HepG2 (cell line): ENCODE measurements around the gene MIDN. TPM values are rescaled to one million over a fixed set of nuclear protein-coding genes. Genes with fewer than 3 reads are reported as not detected.

Experiments
- ATF5 ChIP-seq: sonication (generic); formaldehyde crosslinking; IDR thresholded peaks from 2 replicates; pipeline ENCODE4 v1.4.0; 2020; ENCODE audit warnings: mild to moderate bottlenecking, low read depth, missing genetic modification reagents
- GPN1 ChIP-seq: sonication (generic); formaldehyde crosslinking; IDR thresholded peaks from 2 replicates; pipeline ENCODE4 v1.5.1; 2020; ENCODE audit warnings: missing genetic modification reagents, borderline replicate concordance
- HOXD1 ChIP-seq: sonication (generic); formaldehyde crosslinking; IDR thresholded peaks from 2 replicates; pipeline ENCODE4 v1.5.0; 2020; ENCODE audit warnings: missing genetic modification reagents
- NRL ChIP-seq: sonication (generic); formaldehyde crosslinking; IDR thresholded peaks from 2 replicates; pipeline ENCODE4 v1.5.0; 2020; ENCODE audit warnings: missing genetic modification reagents, mild to moderate bottlenecking, moderate library complexity, borderline replicate concordance
- ZFP1 ChIP-seq: IDR thresholded peaks from 2 replicates; pipeline ENCODE4 v1.6.1; 2016
- ZFP41 ChIP-seq: sonication (generic); formaldehyde crosslinking; IDR thresholded peaks from 2 replicates; pipeline ENCODE4 v1.4.0; 2020; ENCODE audit warnings: mild to moderate bottlenecking, missing genetic modification reagents, borderline replicate concordance
- ZNF263 ChIP-seq: sonication (generic); formaldehyde crosslinking; IDR thresholded peaks from 2 replicates; pipeline ENCODE4 v1.4.0; 2020; ENCODE audit warnings: missing genetic modification reagents
- ZNF276 ChIP-seq: sonication (generic); formaldehyde crosslinking; IDR thresholded peaks from 2 replicates; pipeline ENCODE4 v1.4.0; 2020; ENCODE audit warnings: mild to moderate bottlenecking, low read depth, missing genetic modification reagents
- ZNF335 ChIP-seq: sonication (generic); formaldehyde crosslinking; IDR thresholded peaks from 2 replicates; pipeline ENCODE4 v1.4.0; 2020; ENCODE audit warnings: missing genetic modification reagents
- ZNF883 ChIP-seq: sonication (generic); formaldehyde crosslinking; IDR thresholded peaks from 2 replicates; pipeline ENCODE4 v1.5.1; 2020; ENCODE audit warnings: mild to moderate bottlenecking, missing genetic modification reagents; ENCODE audit errors: not compliant biosample characterization
- polyA plus RNA-seq, 8 experiments: library from polyadenylated mRNA; depleted of rRNA in 3 of 8; stranded (reverse) in 7 of 8; unstranded in 1 of 8; fragments of >200 nt; fragmentation: Illumina TruSeq in 4 of 8; extraction: Trizol in 4 of 8; gene quantifications; 2 replicates each; pipeline versions ENCODE4 v1.2.1 to v1.2.3, GENCODE V29; 2011 to 2016; ENCODE audit warnings: low read depth in 4 of 8, missing spikeins in 1 of 8, mixed read lengths in 1 of 8; ENCODE audit not compliant: insufficient read depth in 1 of 8
- total RNA-seq, 5 experiments: library from RNA; depleted of rRNA; stranded (reverse); fragments of >200 nt; fragmentation: Illumina TruSeq; extraction: Trizol; gene quantifications; 2 replicates each; pipeline ENCODE4 v1.2.3, GENCODE V29; 2016; ENCODE audit warnings: low read depth in 1 of 5
- TF ChIP-seq, protein P1 (sequence below): sonication (generic); formaldehyde crosslinking; IDR thresholded peaks from 2 replicates; pipeline ENCODE4 v1.4.0; 2020; ENCODE audit warnings: missing genetic modification reagents, borderline replicate concordance
- TF ChIP-seq, protein P2 (sequence below): sonication (generic); formaldehyde crosslinking; IDR thresholded peaks from 2 replicates; pipeline ENCODE4 v1.5.0; 2020; ENCODE audit warnings: mild to moderate bottlenecking, missing genetic modification reagents, borderline replicate concordance
- TF ChIP-seq, protein P3 (sequence below): sonication (generic); formaldehyde crosslinking; IDR thresholded peaks from 2 replicates; pipeline ENCODE4 v1.4.0; 2020; ENCODE audit warnings: low read depth, missing genetic modification reagents
- TF ChIP-seq, protein P4 (sequence below): sonication (generic); formaldehyde crosslinking; IDR thresholded peaks from 2 replicates; pipeline ENCODE4 v1.5.0; 2020; ENCODE audit warnings: missing genetic modification reagents, mild to moderate bottlenecking, borderline replicate concordance

MIDN gene
- total and polyA plus RNA-seq, 2 of the 13 experiments (the other 11 are each of a cell fraction or from before 2014, with no cell fraction given) = 8.4 to 18.0 TPM

GRCh38 chr19:1290703-1291651 lies 42.6 kb downstream of the MIDN start (continued):
- TF ChIP-seq ZFP41 (CRISPR knock-in tag) (no peak), ZNF276 (CRISPR knock-in tag) (peak; percentile 71), NRL (CRISPR knock-in tag) (peak; percentile 42; the same call in 1 of the 2 replicates), HOXD1 (CRISPR knock-in tag) (peak; percentile 81), ZNF263 (CRISPR knock-in tag) (peak; percentile 63), ZNF335 (peak; percentile 90), ZNF883 (CRISPR knock-in tag) (peak; percentile 60), GPN1 (CRISPR knock-in tag) (no peak), ATF5 (CRISPR knock-in tag) (no peak), ZFP1 (no peak)
- TF ChIP-seq, protein P1, sequence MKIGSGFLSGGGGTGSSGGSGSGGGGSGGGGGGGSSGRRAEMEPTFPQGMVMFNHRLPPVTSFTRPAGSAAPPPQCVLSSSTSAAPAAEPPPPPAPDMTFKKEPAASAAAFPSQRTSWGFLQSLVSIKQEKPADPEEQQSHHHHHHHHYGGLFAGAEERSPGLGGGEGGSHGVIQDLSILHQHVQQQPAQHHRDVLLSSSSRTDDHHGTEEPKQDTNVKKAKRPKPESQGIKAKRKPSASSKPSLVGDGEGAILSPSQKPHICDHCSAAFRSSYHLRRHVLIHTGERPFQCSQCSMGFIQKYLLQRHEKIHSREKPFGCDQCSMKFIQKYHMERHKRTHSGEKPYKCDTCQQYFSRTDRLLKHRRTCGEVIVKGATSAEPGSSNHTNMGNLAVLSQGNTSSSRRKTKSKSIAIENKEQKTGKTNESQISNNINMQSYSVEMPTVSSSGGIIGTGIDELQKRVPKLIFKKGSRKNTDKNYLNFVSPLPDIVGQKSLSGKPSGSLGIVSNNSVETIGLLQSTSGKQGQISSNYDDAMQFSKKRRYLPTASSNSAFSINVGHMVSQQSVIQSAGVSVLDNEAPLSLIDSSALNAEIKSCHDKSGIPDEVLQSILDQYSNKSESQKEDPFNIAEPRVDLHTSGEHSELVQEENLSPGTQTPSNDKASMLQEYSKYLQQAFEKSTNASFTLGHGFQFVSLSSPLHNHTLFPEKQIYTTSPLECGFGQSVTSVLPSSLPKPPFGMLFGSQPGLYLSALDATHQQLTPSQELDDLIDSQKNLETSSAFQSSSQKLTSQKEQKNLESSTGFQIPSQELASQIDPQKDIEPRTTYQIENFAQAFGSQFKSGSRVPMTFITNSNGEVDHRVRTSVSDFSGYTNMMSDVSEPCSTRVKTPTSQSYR (CRISPR knock-in tag) = peak; percentile 9; the same call in 1 of the 2 replicates
- TF ChIP-seq, protein P2, sequence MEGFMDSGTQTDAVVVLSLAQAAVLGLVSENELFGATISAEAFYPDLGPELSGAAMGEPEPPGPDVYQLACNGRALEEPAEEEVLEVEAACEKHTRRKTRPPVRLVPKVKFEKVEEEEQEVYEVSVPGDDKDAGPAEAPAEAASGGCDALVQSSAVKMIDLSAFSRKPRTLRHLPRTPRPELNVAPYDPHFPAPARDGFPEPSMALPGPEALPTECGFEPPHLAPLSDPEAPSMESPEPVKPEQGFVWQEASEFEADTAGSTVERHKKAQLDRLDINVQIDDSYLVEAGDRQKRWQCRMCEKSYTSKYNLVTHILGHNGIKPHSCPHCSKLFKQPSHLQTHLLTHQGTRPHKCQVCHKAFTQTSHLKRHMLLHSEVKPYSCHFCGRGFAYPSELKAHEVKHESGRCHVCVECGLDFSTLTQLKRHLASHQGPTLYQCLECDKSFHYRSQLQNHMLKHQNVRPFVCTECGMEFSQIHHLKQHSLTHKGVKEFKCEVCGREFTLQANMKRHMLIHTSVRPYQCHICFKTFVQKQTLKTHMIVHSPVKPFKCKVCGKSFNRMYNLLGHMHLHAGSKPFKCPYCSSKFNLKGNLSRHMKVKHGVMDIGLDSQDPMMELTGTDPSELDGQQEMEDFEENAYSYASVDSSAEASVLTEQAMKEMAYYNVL = peak; percentile 76
- TF ChIP-seq, protein P3, sequence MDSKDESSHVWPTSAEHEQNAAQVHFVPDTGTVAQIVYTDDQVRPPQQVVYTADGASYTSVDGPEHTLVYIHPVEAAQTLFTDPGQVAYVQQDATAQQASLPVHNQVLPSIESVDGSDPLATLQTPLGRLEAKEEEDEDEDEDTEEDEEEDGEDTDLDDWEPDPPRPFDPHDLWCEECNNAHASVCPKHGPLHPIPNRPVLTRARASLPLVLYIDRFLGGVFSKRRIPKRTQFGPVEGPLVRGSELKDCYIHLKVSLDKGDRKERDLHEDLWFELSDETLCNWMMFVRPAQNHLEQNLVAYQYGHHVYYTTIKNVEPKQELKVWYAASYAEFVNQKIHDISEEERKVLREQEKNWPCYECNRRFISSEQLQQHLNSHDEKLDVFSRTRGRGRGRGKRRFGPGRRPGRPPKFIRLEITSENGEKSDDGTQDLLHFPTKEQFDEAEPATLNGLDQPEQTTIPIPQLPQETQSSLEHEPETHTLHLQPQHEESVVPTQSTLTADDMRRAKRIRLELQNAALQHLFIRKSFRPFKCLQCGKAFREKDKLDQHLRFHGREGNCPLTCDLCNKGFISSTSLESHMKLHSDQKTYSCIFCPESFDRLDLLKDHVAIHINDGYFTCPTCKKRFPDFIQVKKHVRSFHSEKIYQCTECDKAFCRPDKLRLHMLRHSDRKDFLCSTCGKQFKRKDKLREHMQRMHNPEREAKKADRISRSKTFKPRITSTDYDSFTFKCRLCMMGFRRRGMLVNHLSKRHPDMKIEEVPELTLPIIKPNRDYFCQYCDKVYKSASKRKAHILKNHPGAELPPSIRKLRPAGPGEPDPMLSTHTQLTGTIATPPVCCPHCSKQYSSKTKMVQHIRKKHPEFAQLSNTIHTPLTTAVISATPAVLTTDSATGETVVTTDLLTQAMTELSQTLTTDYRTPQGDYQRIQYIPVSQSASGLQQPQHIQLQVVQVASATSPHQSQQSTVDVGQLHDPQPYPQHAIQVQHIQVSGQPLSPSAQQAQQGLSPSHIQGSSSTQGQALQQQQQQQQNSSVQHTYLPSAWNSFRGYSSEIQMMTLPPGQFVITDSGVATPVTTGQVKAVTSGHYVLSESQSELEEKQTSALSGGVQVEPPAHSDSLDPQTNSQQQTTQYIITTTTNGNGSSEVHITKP (CRISPR knock-in tag) = peak; percentile 78
- TF ChIP-seq, protein P4, sequence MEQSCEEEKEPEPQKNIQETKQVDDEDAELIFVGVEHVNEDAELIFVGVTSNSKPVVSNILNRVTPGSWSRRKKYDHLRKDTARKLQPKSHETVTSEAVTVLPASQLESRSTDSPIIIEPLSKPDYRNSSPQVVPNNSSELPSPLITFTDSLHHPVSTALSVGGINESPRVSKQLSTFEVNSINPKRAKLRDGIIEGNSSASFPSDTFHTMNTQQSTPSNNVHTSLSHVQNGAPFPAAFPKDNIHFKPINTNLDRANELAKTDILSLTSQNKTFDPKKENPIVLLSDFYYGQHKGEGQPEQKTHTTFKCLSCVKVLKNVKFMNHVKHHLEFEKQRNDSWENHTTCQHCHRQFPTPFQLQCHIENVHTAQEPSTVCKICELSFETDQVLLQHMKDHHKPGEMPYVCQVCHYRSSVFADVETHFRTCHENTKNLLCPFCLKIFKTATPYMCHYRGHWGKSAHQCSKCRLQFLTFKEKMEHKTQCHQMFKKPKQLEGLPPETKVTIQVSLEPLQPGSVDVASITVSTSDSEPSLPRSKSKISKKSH (CRISPR knock-in tag) = no peak; the same call in 1 of the 2 replicates
